ENCODE results near the gene WDR76.
"Not testable (repeated sequence)": the region's sequence is repeated elsewhere in the genome, so short reads cannot be mapped to it uniquely, and the experiment has no call there.

Gene WDR76

GRCh38 chr15:43824302-43825246, 2.2 kb upstream of the WDR76 start, which contains the start of gene MFAP1:
TSS of gene MFAP1 (minus strand) at chr15:43824690. CDS start at chr15:43824569, 121 bp downstream.
- peak; percentile 85 for DNase-seq

- not testable (repeated sequence) for DNase-seq
These were observed 1.5 kb upstream of the WDR76 start for GRCh38 chr15:43825305-43825704.

GRCh38 chr15:43826029-43826507, 734 bp upstream of the WDR76 start:
- no peak for DNase-seq

- DNase-seq = no peak
These were observed 1.4 kb downstream of the WDR76 start for GRCh38 chr15:43828061-43828657.

GRCh38 chr15:43829951-43830540, 3.2 kb downstream of the WDR76 start:
- DNase-seq = not testable (repeated sequence)

GRCh38 chr15:43830691-43831275, 4.0 kb downstream of the WDR76 start:
- not testable (repeated sequence) for DNase-seq

- DNase-seq = not testable (repeated sequence)
These were observed 4.8 kb downstream of the WDR76 start for GRCh38 chr15:43831519-43832052.

DNA sequence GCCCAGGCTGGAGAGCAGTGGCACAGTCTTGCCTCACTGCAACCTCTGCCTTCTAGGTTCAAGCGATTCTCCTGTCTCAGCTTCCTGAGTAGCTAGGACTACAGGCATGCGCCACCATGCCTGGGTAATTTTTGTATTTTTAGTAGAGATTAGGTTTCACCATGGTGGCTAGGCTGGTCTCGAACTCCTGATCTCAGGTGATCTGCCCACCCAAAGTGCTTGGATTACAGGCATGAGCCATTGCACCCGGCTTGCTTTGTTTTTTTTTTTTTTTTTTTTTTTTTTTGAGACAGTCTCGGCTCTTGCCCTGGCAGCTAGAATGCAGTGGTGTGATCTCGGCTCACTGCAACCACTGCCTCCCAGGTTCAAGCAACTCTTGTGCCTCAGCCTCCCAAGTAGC, 5.7 kb downstream of the WDR76 start:
- DNase-seq = not testable (repeated sequence)

- no peak for DNase-seq
These were observed 18.6 kb downstream of the WDR76 start for GRCh38 chr15:43845421-43845820.

GRCh38 chr15:43851251-43851650, 24.4 kb downstream of the WDR76 start:
- no peak for DNase-seq

- DNase-seq = no peak
These were observed 25.8 kb downstream of the WDR76 start for GRCh38 chr15:43852607-43853006.

GRCh38 chr15:43854801-43855200, 28.0 kb downstream of the WDR76 start:
- no peak for DNase-seq

DNA sequence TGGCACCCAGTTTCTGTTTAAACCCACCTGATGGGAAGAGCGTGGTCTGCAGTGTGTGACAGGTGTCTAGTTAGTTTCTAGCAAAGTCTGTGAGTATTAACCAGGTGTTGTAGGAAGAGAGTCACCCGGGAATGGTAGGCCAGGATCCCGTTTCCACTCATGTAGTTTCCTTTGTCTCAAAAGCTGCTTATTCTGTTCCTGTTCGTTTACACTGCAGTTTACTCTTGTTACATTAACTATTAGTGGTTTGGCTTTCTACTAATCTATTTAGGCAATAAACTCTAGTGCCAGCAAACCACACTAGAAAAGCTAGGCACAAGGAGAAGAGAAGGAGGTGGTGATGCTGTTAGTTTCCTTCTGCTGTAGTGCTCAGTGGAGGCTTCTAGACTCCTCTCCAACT, 32.7 kb downstream of the WDR76 start:
- no peak for DNase-seq

DNA sequence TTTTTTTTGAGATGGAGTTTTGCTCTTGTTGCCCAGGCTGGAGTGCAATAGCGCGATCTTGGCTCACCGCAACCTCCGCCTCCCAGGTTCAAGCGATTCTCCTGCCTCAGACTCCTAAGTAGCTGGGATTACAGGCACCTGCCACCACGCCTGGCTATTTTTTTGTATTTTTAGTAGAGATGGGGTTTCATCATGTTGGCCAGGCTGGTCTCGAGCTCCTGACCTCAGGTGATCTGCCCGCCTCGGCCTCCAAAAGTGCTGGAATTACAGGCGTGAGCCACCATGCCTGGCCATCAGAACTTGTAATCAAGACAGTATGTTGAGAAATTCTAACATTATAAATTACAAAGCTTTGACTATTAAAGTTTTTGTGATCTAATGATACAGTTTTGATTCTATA, 39.8 kb downstream of the WDR76 start:
- DNase-seq = not testable (repeated sequence)

DNA sequence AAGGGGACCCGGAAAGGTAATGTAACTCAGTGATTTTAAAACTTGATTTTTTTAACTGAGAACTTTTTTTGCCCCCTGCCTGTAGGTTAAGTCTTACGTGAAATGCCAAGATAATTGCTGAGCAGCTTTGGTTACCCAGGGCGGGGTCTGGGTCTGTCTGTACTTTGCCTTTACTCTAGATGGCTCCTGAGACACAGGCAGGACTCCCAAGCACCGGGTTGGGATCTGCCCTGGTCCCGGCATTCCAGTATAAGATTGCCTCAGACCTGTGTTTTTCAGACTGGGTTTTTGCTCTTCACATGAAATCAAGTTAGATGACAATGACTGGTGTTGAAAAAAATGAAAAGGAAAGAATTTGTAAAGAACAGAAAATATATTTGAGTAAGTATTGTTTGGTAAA, 40.3 kb downstream of the WDR76 start:
- no peak for DNase-seq

- DNase-seq = no peak
These were observed 41.6 kb downstream of the WDR76 start for GRCh38 chr15:43868406-43868805.

- no peak for DNase-seq
These were observed 45.0 kb downstream of the WDR76 start for GRCh38 chr15:43871835-43872234.

DNA sequence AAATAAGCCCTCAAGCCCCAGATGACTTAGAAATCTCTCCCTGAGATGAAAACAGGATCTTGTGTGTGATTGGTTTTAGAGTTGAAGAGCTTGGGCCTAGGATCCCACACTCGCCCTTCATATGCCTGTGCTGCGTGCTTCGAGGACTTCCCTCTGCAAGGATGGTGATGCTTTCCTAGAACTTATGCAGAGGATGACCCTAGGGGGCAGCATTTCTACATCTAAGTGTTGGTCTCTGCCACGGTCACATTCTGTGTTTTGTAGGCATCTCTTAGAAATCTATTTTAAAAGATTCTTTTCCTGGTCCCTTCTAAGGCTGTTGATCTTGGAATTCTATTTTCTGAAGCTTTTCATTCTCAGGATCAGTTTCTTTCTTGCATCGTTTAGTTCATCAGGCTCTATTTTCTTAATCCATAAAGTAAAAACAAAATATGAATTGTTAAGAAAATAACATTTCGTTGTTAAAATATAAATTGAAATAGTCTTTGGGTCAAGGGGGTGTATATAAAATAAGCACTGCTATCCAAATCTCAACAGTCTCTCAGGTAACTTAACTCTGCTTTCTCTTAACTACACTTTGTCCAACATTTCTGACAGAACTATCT, 45.7 kb downstream of the WDR76 start:
- DNase-seq = no peak

DNA sequence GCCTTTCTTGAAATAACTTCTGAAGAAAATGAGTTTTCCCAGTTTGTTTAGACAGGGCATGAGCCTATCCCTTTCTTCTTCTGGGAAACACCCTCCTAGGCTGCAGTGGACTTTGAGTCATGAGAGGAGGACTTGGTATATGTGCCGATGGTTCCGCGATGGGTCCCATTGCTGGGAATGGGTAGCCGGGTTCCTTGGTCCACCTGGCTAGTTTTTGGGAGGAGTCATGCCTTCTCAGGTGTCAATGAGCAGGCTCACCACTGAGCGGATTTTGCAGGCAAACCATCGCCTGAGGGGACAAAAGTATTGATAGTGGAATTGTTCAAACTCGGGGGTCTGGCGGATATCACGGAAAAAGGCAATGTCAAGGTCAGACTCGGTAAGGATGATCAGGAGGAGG, 46.8 kb downstream of the WDR76 start:
- no peak for DNase-seq

DNA sequence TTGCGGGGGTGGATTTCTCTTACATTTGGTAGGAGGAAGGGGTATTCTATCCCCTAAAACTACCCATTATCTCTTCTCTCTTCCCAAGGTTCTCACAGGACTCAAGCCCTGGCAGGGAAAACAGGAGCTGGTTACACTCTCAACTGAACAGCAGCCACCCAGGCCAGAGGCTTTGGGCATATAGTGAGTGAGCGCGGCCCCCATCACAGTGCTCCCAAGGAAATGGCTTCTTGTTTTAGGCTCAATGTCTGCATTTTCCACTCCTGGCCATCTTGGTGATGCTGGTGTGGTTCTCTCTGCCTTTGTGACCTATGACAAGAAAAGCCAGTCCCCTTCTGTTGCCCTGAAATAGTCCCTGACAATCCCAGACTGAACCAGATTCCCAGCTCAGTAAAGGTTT, 50.1 kb downstream of the WDR76 start:
- no peak for DNase-seq

DNA sequence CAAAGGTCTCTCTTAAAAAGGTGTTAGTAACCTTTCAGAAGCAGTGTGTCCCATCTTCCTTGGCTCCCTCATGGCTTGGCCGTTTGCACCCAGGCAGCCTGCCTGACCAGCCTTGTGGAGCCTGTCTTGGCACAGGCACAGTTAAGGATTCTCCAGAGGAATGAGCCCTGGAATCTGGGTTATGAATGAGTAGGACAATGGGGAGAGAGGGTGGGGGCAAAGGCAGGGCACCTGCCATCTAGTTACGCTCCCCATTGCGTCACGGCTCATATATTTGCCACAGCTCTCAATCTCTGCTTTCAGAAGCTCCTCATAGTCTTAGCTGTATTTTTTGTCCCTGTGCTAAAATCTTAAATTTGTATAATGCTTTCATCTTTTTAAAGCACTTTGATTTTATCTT, 50.6 kb downstream of the WDR76 start:
- no peak for DNase-seq

GRCh38 chr15:43878446-43878845, 51.6 kb downstream of the WDR76 start:
- no peak for DNase-seq

All from activated CD4-positive, alpha-beta T cell treated with anti-CD3 and anti-CD28 coated beads for 1 hour (primary cell).